ENCODE measurements around the gene PITPNC1.
"Not testable (repeated sequence)": the region's sequence is repeated elsewhere in the genome, so short reads cannot be mapped to it uniquely, and the experiment has no call there.

PITPNC1 gene

DNA sequence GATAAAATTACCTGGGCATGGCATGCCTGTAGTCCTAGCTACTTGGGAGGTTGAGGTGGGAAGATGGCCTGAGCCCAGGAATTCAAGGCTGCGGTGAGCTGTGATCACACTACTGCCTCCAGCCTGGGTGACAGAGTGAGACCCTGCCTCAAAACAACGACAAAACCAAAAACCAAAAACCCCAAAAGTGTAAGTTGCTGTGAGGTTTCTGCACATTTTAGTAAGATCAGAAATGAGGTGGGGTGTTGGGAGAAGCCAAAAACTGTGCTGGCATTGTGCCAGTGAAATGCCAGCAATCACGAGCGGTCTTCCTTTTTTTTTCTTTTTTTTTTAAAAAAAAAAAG lies 114.6 kb downstream of the PITPNC1 start:
- no peak for FAIRE-seq

DNA sequence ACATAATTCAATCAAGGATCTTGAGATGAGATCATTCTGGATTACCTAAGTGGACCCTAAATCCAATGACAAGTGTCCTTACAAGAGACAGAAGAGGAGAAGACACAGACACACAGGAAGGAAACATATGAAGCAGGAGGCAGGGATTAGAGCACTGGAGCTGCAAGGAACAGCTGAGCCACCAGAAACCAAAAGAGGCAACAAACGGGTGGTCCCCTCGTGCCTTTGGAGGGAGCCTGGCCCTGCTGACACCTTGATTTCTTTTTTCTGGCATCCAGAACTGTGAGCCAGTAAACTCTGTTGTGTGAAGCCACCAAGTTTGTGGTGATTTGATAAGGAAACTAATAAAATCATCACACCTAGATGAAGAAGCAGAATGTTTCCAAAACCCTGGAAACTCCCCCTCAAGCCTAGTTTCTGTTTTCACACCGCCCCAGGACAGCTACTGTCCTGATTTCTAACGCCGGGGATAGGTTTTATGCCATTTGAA lies 115.2 kb downstream of the PITPNC1 start:
- no peak for FAIRE-seq

DNA sequence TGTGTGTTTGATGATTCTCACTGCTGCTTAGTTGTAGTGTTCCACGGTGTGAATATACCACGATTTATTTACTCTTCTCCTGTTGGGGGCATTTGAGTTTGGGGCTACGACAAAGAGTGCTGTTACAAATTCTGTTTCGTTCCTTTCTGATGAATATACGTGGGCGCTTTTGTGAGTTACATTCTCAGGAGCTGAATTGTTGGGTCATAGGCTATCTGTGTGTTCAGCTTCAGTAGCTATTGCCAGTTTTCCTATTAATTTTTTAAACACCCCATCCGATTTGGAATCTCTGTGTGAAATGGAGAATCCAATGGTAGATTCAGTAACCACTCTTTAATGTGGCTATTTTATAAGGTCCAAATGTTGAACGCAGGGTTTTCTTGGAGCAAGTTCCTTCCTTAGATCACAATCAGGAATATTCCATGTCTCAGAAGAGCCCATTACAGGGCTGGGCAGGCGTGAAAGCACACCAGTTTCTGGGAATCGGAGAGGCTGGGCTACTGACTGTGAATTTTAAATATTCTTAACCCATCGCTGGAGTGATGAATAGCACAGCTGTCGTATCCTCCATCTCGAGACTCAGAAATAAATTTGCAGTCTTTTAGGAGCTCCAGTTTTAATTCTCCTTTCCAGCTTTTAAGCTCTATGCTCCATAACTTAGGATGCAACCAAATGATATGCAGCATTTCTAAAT lies 115.9 kb downstream of the PITPNC1 start:
- FAIRE-seq = no peak

DNA sequence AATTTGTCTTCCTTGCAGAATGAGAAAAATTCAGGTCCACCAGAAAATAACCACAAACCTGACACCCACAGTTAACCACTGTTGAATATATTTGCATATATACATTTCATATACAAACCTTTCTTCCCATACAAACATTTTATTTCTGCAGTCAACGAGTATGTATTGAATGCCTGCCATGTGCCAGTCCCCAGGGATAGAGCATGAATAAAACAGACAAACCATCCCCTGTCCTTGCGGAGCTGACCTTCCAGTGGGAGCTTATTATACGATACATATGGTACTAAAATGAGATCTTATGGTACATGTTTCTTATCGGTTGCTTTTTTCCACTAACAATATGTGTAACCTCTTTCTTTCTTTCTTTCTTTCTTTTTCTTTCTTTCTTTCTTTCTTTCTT lies 116.7 kb downstream of the PITPNC1 start:
- no peak for FAIRE-seq

DNA sequence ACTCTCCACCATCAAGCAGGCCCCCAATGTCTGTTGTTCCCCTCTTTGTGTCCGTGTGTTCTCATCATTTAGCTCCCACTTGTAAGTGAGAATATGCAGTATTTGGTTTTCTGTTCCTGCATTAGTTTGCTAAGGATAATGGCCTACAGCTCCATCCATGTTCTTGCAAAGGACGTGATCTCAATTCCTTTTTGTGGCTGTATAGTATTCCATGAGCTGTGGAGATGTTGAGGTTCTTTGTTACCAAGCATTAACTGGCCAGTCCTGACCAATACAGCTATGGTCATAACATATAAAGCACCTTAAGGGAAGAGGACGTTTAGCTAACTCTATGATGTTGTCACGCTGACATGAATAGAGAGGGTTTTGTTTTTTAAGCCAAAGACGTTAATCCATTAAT lies 118.5 kb downstream of the PITPNC1 start:
- FAIRE-seq = not testable (repeated sequence)

DNA sequence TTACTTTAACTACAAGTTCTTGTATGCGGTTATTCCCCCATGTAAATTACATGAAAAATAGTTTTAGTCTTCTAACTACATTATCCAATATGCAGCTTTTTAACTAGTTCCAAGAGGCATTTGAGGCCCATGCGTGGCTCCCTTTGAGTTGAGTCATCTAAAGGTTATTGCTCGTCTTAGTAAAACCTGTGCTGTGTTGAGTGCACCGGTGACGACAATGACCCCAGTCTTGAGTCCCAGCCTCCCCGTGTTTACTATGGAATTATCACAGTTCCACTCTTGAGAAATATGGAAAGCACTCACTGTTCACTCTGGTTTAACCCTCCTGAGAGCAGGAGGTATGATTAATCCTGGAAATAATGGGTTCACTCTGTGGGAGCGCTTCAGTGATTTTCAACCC lies 119.2 kb downstream of the PITPNC1 start:
- FAIRE-seq = no peak

DNA sequence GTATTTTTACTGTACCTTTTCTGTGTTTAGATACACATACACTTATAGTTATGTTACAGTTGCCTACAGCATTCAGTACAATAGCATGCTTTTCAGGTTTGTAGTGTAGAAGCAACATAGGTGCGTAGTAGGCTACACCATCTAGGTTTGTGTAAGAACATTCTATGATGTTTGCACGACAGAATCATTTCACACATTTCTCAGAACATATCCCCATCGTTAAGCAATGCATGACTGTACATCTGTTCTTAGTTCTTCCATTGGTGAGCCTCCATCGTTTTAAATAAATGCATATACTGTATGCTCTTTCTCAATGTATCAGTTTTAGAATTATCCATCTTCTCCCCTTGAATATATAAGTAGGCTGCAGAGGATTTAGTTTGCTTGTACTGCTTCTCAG lies 122.6 kb downstream of the PITPNC1 start:
- FAIRE-seq = no peak

DNA sequence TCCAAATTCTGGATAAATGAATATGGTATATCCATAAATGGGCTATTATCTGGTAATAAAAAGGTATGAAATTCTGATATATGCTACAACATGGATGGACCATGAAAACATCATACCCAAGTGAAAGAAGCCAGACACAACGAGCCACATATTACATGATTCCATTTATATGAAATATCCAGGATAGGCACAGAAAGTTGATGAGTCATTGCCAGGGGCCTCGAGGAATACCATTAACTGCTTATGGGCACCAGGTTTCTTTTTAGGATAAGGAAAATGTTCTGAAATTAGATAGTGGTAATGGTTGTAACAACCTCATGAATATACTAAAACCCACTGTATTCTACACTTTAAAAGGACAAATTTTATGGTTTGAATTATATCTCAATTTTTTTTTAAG lies 123.2 kb downstream of the PITPNC1 start:
- no peak for FAIRE-seq

DNA sequence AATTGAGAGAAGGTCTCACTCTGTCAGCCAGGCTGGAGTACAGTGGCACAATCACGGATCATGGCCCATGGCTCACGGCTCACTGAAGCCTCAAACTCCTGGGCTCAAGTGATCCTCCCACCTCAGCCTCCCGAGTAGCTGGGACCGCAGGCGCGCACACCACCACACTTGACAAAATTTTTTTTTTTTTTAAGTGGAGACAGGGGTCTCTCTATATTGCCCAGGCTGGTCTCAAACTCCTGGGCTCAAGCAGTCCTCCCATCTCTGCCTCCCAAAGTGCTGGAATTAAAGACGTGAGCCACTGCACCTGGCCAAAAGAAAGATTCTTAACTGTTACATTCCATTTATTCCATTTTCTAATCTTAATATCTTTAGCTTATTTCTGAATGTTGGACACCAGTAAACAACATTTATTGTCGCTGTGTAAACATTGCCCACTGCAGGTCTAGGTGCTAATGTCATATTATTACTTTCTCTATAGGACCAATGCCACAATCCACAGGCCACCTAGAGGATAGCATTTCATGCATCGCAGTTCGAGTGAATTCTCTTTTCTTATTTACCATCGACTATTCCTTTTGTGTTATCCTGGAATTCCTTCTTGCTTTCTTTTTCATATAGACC lies 123.7 kb downstream of the PITPNC1 start:
- FAIRE-seq = no peak

DNA sequence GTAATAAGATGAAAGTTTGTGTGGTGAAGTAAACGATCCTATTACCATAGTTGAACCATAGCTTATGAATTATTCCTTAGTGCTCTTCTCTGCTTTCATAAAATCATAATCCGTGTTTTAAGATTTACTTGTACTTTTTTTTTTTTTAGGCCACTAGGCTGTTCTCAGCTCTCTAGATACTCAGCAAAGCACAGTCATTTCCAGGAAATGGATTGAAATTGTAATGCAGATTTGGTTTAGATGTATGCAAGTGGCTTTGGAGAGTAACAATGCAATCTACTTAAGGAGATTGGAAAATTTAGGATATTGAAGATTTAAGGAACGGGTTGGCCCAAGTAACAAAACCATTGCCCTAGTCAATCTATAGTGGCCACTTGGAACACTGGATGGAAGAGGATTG lies 125.1 kb downstream of the PITPNC1 start:
- FAIRE-seq = no peak

DNA sequence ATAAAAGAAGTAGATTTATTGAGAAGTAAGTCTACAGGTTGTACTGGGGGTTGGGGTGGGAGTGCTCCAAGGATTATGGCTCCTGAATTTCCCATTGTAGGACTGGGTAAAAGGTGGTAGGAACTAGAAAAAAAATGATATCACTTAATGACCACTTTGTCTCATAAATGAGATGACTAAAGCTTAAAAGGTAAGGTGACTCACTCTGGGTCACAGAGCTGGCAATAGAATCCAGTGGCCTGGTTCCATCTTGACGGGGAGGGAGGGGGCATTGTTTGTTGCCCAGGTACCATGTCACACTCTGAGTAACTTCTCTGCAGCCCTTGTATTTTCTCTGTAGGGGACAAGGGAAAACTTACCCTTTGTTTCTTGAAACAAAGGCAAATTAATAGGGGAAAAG lies 126.1 kb downstream of the PITPNC1 start:
- no peak for FAIRE-seq

DNA sequence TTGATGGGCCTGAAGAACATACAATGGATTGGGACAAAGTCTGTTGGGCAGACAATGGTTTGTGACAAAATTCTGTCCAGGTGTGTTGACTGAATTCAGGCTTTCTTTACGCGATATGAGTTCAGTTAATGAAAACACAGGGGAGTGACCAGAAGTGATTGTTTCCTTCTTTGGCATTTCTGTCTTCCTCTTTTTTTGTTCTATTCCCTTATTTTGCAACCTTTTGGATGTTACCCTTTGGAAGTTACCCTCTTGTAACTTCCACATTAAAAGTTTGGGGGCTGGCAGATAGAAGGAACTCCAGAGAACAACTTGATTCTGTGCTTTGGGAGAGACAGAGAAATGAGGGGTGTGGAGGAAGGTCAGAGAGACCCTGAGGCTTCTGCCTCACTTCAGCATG lies 126.7 kb downstream of the PITPNC1 start:
- FAIRE-seq = no peak

DNA sequence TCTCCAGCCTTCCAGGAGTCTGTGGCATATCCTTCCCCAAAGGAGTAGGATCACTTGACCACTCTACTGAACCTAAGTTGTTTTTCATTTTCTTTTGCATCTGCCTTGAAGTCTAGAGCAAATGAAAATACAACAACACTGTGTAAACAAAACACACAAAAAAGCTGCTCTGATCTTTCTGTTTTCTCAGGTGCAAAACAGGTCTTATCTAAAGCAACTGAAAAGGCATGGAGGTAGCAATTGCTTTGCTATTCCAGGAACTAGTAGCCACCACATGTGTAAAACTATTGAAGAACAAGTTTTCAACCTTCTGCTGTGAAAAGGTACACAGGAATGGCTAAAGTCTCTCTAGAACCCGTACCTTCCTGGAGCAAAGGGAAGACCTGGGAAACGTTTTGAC lies 127.1 kb downstream of the PITPNC1 start:
- no peak for FAIRE-seq

DNA sequence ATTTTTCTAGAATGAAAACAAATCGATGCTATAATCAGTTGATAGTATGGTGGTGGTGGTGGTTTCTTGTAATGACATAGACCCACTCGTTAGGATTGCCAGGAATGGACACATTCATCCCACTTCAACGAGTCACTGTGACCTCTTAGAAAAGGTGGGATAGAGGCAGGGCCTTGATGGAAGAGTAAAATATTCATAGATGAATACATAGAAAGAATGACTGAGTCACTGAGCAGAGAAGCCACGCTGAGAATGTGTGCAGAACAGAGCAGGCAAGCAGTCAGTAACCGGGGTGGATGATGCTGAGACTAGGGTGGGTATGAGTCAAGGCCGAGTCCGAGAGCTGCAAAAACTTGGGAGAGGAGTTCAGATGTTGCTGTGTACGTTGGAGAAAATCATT lies 129.9 kb downstream of the PITPNC1 start:
- FAIRE-seq = no peak

DNA sequence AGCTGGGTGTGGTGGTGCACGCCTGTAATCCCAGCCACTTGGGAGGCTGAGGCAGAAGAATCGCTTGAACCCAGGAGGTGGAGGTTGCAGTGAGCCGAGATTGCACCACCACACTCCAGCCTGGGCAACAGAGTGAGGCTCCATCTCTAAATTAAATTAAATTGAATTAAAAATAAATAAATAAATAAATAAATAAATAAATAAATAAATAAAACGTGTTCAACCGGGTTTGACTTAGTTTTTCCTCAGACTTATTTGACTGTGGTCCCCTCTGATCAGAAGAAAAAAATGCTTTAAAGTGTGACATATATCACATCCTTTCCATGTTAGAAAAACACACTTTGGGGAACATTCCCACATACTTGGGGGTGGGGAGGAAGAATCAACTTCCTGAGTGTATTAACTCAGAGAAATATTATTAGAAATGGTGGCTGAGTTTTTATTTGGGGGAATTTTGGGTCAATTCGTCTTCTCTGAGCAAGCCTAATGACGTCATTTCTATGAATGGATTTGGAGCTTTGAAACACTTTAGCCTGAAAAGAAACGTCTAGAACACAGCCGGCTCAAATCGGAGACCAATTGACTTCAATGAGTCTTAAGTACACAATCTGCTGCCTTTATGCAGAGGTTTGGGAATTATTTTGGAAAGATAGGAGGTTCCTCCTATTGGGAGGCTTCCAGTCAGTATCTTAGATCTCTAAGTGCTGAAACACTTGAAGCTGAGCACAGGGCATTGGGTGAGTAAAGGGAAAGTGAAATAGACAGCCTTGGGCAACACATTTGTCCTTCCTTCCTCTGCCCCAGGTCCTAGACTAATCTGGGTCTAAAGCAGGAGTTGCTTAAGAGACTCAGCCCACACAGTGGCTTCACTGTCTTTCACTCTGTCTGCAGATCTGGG lies 132.6 kb downstream of the PITPNC1 start:
- no peak for FAIRE-seq

DNA sequence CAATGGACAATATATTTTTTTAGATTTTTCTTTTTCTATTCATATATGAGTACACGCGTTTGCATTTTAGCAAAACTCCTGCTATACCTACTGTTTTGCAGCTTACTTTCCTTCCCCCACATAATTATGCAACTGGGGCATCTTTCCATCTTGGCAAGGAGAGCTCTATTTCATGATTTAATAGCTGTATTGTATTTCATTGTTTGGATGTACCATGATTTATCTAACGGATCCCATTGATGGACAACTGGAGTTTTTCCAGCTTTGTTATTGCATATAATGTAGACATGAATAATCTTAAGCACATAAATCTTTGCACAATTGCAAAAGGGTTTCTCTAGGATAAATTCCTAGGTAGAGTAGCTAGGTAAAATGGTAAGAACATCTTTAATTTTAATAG lies 133.9 kb downstream of the PITPNC1 start:
- FAIRE-seq = no peak

DNA sequence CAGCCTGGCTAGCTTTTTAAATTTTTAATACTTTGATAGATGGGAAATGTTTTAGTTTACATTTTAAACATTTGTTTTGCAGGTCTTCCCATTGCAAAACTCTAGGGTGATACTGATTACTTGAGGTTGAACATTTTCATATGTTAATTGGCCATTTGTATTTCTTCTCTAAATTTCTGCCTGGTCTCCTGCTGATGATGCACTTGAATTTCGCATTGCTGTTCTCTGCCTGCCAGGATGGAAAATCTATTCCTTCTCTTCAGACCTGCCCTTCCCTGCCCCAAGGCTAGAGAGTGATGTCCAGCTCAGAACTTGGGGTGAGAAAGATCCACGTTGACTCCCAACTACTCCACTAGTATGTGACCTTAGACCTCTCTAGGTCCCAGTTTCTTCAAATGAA lies 134.7 kb downstream of the PITPNC1 start:
- FAIRE-seq = no peak

DNA sequence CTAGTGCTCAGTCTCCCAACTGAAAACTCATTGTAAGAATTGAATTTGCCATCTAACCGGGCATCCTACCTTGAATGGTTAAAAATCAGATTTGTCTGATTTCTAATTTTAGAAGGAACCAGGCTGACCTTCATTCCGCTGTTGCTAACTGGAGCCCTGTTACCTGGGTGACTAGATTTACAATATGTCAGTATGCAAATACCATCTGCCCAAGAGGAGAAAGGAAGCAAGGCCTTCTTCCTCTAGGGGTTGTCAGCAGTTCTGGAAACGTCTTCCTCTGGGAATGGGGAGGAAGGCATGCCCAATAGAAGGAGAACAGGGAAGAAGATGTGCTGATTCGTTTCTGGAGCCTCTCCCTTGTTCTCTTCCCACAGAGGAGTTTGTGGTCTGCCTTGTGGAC lies 137.9 kb downstream of the PITPNC1 start:
- FAIRE-seq = no peak

DNA sequence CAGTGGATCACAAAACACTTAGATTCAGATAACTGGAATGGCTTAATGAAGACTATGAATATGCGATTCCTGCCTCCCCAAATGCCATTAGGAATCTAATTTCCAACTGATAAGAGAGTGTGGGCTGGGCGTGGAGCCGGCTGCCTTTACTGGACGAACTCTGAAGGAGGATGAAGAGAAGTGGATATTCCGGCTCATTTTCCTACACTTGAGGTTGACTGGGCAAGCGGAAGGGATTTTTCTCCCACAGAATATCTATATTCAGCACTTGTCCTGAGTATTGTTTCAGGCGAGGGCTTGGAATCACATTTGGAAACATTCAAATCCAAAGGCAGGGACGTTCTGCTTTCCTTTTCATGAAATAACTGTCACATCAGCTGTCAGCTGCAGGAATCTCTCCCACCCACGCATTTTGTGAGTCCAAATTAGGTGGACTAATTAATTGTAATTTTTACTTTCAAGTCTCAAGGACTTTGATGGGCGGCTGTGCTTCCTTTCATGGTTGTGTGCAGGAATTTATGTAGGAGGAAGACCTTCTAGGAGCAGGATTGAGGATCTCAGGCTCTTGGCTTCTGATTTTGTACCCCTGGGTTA lies 138.5 kb downstream of the PITPNC1 start:
- FAIRE-seq = no peak

DNA sequence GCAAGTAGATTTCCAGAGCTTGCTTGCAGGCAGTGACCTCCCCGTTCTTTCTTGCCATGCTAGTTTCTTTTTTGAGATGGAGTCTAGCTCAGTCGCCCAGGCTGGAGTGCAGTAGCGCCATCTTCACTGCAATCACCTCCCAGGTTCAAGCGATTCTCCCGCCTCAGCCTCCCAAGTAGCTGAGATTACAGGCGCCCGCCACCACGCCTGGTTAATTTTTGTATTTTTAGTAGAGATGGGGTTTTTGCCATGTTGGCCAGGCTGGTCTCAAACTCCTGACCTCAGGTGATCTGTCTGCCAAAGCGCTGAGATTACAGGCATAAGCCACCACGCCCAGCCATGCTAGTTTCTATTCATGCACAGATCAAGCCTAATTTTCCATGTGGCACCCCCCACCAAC lies 139.5 kb downstream of the PITPNC1 start:
- FAIRE-seq = not testable (repeated sequence)

DNA sequence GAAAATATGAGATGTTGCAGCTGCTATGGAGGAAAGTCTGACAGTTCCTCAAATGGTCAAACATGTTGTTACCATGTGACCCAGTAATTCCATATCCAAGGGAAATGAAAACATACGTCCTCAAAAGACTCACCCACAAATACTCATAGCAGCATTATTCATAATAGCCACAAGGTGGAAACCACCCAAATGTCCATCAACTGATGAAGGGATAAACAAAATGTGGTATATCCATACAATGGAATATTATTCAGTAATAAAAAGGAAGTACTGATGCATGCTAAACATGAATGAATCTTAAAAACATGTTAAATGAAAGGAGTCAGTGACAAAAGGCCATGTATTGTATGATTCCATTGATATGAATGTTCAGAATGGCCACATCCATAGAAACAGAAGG lies 140.2 kb downstream of the PITPNC1 start:
- no peak for FAIRE-seq

DNA sequence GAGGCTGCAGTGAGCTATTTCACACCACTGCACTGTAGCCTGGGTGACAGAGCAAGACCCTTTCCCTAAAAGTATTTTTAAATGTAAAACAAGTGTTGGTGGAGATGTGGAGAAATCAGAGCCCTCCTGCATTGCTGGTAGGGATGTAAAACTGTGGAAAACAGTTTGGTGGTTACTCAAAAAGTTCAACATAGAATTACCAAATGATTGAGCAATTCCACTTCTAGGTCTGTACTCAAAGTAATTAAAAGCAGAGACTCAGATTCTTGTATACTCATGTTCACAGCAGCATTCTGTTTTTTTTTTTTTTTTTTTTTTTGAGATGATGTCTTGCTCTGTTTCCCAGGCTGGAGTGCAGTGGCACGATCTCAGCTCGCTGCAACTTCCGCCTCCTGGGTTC lies 141.8 kb downstream of the PITPNC1 start:
- no peak for FAIRE-seq

DNA sequence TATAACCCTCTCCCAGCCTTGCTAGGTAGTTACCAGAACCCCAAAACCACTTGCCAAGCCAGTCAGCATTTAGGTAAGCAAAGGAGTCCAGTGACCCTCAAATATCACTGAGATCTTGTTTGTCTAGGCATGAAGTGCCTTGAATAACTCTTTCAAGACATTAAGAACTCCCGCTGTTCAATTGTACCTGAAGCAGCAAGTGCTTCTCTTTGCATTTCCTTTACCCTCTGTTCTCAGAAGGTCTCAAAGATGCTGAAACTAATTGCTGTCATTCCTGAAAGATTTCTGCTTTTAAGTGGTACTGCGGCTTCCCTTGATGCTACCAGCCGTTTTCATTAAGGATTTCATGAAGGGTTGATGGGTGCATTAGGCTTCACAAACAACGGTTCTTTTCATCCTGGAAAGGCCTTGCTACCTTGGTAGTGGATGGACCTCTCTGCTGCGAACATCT lies 142.7 kb downstream of the PITPNC1 start:
- no peak for FAIRE-seq

All from A204.1 (cell line).